Mucosa of stomach (tissue), 1 donor: ENCODE results near the gene COL9A1.

ENCODE experiments used
- H3K27me3 ChIP-seq: one replicate; pipeline ENCODE4 v1.7.0; 2013; ENCODE audit warnings: mild to moderate bottlenecking, low read length; ENCODE audit not compliant: control insufficient read depth, insufficient read depth
- H3K36me3 ChIP-seq: one replicate; pipeline ENCODE4 v1.7.0; 2013; ENCODE audit warnings: low read length; ENCODE audit not compliant: control insufficient read depth, insufficient read depth
- H3K4me1 ChIP-seq: one replicate; pipeline ENCODE4 v1.7.0; 2013; ENCODE audit warnings: mild to moderate bottlenecking, low read length; ENCODE audit not compliant: control insufficient read depth, insufficient read depth
- H3K4me3 ChIP-seq: one replicate; pipeline ENCODE4 v1.7.0; 2013; ENCODE audit warnings: low read length
- H3K9ac ChIP-seq: one replicate; pipeline ENCODE4 v1.7.0; 2013; ENCODE audit warnings: mild to moderate bottlenecking, low read length, moderate library complexity
- H3K9me3 ChIP-seq: one replicate; pipeline ENCODE4 v1.7.0; 2013; ENCODE audit warnings: mild to moderate bottlenecking, low read length, moderate library complexity; ENCODE audit not compliant: control insufficient read depth
- donor health status: Pancreatic carcinoma.

COL9A1 gene

DNA sequence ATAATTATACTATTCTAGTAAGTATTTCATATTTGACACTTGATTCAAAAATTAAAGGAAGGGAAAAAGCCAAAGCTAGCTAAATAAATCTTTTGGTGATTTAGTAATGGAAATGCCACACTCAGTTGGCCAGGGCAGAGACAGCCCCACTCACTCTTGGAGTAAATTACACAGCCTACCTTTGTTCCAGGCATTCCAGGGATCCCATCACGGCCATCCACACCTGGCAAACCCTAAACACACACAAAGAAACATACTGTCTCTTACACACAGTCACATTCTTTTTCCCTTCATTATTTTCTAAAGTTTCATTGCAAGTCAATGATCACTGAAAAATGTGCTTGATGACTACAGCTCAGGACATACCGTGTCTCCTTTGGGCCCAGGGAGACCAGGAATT lies 48.1 kb downstream of the COL9A1 start:
- H3K27me3 ChIP-seq = no peaks in the 10 kb centered on the region
- H3K36me3 ChIP-seq = no peaks in the 10 kb centered on the region
- no peaks in the 10 kb centered on the region for H3K4me1 ChIP-seq
- H3K4me3 ChIP-seq = no peak overlapping the region
- H3K9me3 ChIP-seq = no peaks in the 10 kb centered on the region
- H3K9ac ChIP-seq = no peak overlapping the region

DNA sequence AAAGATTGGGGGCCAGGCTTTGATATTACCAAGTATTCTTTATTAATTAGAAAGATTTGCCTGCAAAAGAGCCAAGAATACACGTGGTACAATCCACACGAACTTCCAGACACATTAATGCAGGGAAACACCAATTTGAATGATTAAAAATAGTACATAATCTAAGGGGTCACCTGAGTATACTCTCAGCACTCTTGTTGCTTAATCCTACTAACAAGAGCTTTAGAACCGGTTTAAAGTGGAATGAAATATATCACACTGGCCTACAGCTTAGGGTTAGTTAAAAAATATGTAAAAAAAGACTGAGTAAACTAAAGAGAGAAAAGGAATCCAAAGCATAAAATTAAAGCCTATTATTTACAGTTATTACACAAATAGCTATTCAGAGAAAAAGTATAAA lies 49.0 kb downstream of the COL9A1 start:
- Histone ChIP-seq H3K4me1 (no peaks in the 10 kb centered on the region), H3K36me3 (no peaks in the 10 kb centered on the region), H3K27me3 (no peaks in the 10 kb centered on the region), H3K9me3 (no peaks in the 10 kb centered on the region), H3K4me3 (no peak overlapping the region), H3K9ac (no peak overlapping the region)

DNA sequence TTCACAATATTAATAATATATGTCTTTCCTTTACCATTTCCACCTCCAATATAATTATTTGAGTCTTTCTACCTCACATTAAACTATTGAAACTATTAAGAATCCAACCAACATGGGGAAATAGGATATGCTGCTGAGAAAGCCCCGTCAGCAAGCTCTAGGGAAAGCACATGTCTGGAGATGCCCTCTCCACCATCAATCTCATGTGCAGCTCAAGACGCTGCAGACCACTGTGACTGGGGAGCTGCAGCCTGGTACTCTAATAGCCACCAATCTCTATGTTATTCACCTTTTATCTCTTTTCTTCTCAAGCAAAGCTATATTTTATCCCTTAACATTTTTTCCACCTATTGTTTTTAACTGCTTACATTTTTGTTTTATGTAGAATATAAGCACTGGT lies 50.3 kb downstream of the COL9A1 start:
- H3K9me3 ChIP-seq = no peaks in the 10 kb centered on the region
- H3K4me3 ChIP-seq = no peak overlapping the region
- no peaks in the 10 kb centered on the region for H3K36me3 ChIP-seq
- H3K27me3 ChIP-seq = no peaks in the 10 kb centered on the region
- no peak overlapping the region for H3K9ac ChIP-seq
- H3K4me1 ChIP-seq = no peaks in the 10 kb centered on the region

GRCh38 chr6:70246118-70246517 lies 56.8 kb downstream of the COL9A1 start:
- no peak overlapping the region for H3K9ac ChIP-seq
- no peaks in the 10 kb centered on the region for H3K27me3 ChIP-seq
- no peaks in the 10 kb centered on the region for H3K4me1 ChIP-seq
- no peak overlapping the region for H3K4me3 ChIP-seq
- no peaks in the 10 kb centered on the region for H3K36me3 ChIP-seq
- no peaks in the 10 kb centered on the region for H3K9me3 ChIP-seq

GRCh38 chr6:70241991-70242420 lies 60.9 kb downstream of the COL9A1 start:
- Histone ChIP-seq H3K36me3 (no peaks in the 10 kb centered on the region), H3K9me3 (no peaks in the 10 kb centered on the region), H3K4me3 (peak overlapping the region; percentile 3), H3K9ac (no peak overlapping the region), H3K4me1 (no peaks in the 10 kb centered on the region), H3K27me3 (no peaks in the 10 kb centered on the region)

DNA sequence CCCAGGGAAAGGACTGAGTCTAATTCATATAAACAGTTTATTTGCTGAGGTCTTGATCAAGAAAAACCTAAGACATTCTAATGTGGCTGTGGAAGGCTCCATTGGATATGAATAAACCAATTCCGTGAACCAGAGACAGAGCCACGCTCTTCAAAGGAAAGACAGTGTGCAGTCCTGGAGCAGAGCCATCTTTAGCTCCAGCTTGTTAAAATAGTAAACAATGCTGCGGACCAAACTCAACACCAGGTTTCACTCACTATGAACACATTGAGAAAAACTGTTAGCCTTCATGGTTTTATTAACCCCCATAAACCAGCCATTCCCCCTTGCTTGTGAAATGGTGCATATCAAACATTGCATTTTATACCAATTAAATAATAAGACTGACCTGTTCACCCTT lies 61.9 kb downstream of the COL9A1 start:
- Histone ChIP-seq H3K27me3 (no peaks in the 10 kb centered on the region), H3K4me3 (no peak overlapping the region), H3K4me1 (no peaks in the 10 kb centered on the region), H3K36me3 (no peaks in the 10 kb centered on the region), H3K9me3 (no peaks in the 10 kb centered on the region), H3K9ac (no peak overlapping the region)

- H3K36me3 ChIP-seq = no peaks in the 10 kb centered on the region
- H3K4me3 ChIP-seq = no peak overlapping the region
- no peaks in the 10 kb centered on the region for H3K4me1 ChIP-seq
- H3K9ac ChIP-seq = no peak overlapping the region
- H3K9me3 ChIP-seq = no peaks in the 10 kb centered on the region
- H3K27me3 ChIP-seq = no peaks in the 10 kb centered on the region
Observed at GRCh38 chr6:70236343-70236742, 66.5 kb downstream of the COL9A1 start.

DNA sequence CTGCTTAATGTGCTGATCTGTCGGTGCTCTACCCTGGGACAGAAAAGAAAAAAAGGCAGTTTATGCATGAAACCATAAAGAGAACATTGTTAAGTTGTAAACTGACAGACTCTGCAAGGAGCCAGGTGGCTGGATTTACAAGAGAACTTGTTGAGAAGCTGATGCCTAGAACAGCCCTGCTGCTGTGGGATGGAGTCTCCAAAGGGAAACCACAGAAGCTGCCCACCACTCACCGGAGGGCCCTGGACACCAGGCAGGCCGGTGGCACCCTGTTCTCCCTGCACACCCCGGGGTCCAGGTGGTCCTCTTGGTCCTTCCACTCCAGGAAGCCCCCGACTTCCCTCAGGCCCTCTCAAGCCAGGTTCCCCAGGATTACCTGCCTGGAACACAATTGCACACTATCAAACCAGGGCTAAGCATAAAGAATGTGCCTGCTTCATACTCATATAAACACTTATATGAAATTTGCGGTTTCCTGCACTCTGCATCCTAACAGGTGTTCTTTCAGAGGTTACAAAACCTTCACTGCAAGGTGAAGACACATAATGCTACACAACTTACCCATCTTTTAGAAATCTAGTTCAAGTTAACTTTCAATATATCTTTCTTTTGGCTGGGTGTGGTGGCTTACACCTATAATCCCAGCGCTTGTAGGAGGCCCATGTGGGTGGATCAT lies 68.2 kb downstream of the COL9A1 start:
- H3K9ac ChIP-seq = no peak overlapping the region
- no peaks in the 10 kb centered on the region for H3K27me3 ChIP-seq
- no peaks in the 10 kb centered on the region for H3K9me3 ChIP-seq
- H3K4me1 ChIP-seq = no peaks in the 10 kb centered on the region
- H3K4me3 ChIP-seq = no peak overlapping the region
- H3K36me3 ChIP-seq = no peaks in the 10 kb centered on the region

- Histone ChIP-seq H3K9ac (no peak overlapping the region), H3K36me3 (no peaks in the 10 kb centered on the region), H3K9me3 (no peaks in the 10 kb centered on the region), H3K4me1 (no peaks in the 10 kb centered on the region), H3K4me3 (no peak overlapping the region), H3K27me3 (no peaks in the 10 kb centered on the region)
Observed at GRCh38 chr6:70231311-70231710, 71.6 kb downstream of the COL9A1 start.

DNA sequence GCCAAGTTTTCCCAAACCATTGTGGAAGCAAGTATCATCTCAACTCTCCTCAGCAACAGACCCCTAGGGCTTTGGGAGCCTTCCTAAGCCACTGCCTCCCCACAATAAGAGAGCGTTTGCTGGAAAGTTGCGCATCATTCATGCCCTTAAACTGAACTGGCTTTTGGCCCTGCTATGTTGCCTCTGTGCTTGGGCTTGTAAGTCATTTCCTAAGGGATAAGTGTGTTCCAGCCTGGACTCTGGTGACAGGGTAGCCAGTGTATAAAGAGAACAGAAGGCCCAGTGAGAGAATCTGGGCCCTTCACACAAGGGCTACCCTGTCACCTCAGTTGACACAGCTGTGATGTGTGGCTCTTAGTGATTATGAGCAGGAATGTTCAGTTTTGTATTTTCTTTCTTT lies 77.8 kb downstream of the COL9A1 start:
- Histone ChIP-seq H3K36me3 (no peaks in the 10 kb centered on the region), H3K4me1 (peaks cover 21% of the 10 kb centered on the region), H3K9me3 (no peaks in the 10 kb centered on the region), H3K4me3 (no peak overlapping the region), H3K27me3 (no peaks in the 10 kb centered on the region), H3K9ac (no peak overlapping the region)

DNA sequence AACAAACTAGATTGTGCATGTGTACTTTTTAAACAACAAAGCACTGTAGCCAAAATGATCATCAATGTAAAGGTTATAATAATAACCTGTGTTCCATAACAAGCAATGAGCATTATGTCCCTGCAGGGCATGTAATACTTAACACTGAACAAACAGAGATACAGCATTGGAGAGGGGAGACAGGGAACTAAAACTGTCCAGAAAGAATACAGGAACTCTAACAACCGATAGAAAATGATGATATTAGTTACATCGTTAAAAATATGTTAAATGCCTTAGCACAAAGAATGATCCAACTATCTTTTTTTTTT lies 80.5 kb downstream of the COL9A1 start:
- no peak overlapping the region for H3K9ac ChIP-seq
- H3K4me3 ChIP-seq = no peak overlapping the region
- peaks cover 23% of the 10 kb centered on the region for H3K4me1 ChIP-seq
- no peaks in the 10 kb centered on the region for H3K27me3 ChIP-seq
- H3K36me3 ChIP-seq = no peaks in the 10 kb centered on the region
- no peaks in the 10 kb centered on the region for H3K9me3 ChIP-seq

DNA sequence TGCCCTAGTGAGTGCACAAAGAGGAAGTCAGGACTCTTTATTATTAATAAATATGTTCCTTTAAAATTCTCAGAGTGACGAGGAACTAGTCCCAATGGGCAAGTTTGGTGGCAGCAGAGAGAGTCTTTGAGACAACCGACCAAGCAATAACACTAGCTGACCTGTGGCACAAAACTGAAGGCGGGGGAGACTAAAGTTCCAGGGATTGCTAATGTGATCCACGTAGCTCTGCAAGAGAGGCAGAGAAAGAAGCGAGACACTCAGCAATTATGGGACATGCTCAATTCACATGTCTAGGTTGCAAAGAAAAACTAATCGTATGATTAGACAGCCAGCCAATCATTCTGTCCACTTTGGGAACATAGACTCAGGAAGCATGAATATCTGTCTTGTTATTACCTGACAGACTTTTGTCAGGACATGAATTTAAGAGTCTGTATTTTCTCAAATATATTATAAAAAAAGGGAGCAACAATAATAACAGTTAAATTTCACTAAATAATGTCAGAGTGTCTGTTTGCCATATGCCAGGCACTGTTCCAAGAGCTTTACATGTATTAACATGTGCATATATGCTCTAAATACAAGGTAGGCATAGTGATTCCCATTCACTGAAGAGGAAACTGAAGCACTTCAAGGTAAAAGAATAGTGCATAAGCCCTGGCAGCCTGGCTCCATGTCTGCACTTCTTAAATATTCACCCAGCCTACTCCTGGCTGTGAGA lies 81.0 kb downstream of the COL9A1 start:
- Histone ChIP-seq H3K9ac (no peak overlapping the region), H3K4me3 (no peak overlapping the region), H3K27me3 (no peaks in the 10 kb centered on the region), H3K9me3 (no peaks in the 10 kb centered on the region), H3K4me1 (peaks cover 23% of the 10 kb centered on the region), H3K36me3 (no peaks in the 10 kb centered on the region)
